Measurements from ENCODE around the gene PTN.
"Not testable (repeated sequence)": the region's sequence is repeated elsewhere in the genome, so short reads cannot be mapped to it uniquely, and the experiment has no call there.

PTN gene

DNA sequence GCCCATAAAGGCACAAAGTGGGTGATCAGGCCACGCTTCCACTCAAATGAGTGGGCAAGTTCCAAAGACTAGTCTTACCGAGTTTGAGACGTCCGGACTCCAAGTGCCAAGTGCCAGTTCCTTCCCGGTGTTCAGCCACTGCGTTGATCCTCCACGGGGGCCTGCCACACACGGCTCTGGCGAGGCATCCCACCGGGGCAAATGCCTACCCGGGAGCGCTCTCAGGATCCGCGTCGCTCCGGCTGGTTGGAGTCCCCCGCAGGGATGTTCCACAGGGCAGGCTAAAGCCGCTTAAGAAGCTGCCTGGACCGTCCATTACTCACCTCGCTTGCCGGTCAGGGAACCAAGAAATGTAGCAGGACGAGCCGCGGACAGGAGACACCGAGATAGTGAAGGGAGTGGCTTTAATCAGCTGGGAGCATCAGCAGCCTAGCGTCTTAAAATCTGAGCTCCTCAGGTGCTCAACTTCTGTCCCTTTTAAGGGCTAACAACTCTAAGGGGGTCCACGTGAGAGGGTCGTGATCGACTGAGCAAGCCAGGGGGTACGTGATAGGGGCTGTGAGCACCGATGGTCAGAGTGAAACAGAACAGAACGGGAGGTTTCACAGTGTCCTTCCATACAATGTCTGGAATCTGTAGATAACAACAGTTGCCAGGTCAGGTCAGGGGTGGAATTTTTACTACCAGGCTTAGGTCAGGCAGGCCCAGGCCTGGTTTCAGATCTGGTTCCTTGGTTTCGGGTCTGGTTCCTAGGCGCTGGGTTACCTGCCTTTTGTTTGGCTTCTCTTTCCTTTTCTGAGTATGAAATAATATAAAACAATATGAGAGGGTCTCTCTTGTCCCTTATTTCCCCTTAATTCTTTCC, 75.3 kb downstream of the PTN start:
- H3K4me3 ChIP-seq (ENCODE audit: low read length); H3K9me3 ChIP-seq (ENCODE audit: control insufficient read depth, insufficient read depth, low read length); H3K27ac ChIP-seq (ENCODE audit: low read length); H3K4me1 ChIP-seq (ENCODE audit: control insufficient read depth, insufficient read depth, low read length); H3K27me3 ChIP-seq (ENCODE audit: control insufficient read depth, insufficient read depth, low read length); H3K36me3 ChIP-seq (ENCODE audit: control insufficient read depth, insufficient read depth, low read length); DNase-seq (ENCODE audit: low read depth, low spot score): not testable (repeated sequence)
- no CpG with 5 or more reads among the region's 34 CpGs for WGBS (ENCODE audit: insufficient coverage, insufficient read length)

DNA sequence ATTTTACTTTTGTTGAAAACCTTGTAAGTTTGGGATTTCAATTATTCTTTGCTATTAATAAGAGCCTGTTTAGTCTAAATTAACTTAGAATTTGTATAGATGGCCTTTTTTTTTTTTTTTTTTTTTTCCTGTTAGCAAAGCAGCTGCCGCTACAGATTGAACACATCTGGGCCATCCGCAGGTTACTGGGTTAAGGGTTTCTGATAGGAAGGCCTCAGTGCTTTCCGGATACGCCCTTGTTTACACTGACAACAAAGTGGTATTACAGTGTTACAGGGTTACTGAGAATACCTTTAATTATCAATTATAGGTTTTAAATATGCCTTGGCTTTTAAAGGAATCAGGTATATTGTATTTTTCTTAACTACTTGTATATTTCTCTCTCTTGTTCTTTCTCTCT, 76.8 kb downstream of the PTN start:
- Histone ChIP-seq H3K27ac (ENCODE audit: low read length) (no peak overlapping the region), H3K4me1 (ENCODE audit: control insufficient read depth, insufficient read depth, low read length) (no peaks in the 10 kb centered on the region), H3K27me3 (ENCODE audit: control insufficient read depth, insufficient read depth, low read length) (no peaks in the 10 kb centered on the region), H3K4me3 (ENCODE audit: low read length) (no peak overlapping the region), H3K9me3 (ENCODE audit: control insufficient read depth, insufficient read depth, low read length) (no peaks in the 10 kb centered on the region), H3K36me3 (ENCODE audit: control insufficient read depth, insufficient read depth, low read length) (no peaks in the 10 kb centered on the region)
- no CpG with 5 or more reads among the region's 4 CpGs for WGBS (ENCODE audit: insufficient coverage, insufficient read length)
- DNase-seq (ENCODE audit: low read depth, low spot score) = no peak

DNA sequence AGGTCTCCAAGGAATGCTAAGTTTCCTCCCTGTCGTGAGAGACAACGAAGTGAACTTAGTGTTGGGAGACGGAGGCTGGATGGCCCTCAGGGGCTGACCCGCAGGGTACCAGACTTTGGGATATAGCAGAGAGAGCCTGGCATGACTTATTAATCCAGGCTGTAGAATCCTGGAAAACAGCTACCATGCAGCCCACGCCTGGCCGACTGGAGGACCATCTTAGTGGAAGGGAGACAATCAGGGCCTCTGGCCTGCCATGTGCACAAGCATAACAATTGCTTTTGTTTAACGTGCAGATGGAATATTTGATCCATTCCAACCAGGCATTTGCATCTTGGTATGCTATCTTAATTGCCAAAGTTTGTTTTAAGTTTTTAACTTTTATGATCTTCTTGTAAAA, 78.1 kb downstream of the PTN start:
- not testable (repeated sequence) for H3K27me3 ChIP-seq (ENCODE audit: control insufficient read depth, insufficient read depth, low read length); H3K27ac ChIP-seq (ENCODE audit: low read length); DNase-seq (ENCODE audit: low read depth, low spot score); H3K9me3 ChIP-seq (ENCODE audit: control insufficient read depth, insufficient read depth, low read length); H3K4me1 ChIP-seq (ENCODE audit: control insufficient read depth, insufficient read depth, low read length); H3K36me3 ChIP-seq (ENCODE audit: control insufficient read depth, insufficient read depth, low read length); H3K4me3 ChIP-seq (ENCODE audit: low read length)
- WGBS (ENCODE audit: insufficient coverage, insufficient read length) = no CpG with 5 or more reads among the region's 7 CpGs

DNA sequence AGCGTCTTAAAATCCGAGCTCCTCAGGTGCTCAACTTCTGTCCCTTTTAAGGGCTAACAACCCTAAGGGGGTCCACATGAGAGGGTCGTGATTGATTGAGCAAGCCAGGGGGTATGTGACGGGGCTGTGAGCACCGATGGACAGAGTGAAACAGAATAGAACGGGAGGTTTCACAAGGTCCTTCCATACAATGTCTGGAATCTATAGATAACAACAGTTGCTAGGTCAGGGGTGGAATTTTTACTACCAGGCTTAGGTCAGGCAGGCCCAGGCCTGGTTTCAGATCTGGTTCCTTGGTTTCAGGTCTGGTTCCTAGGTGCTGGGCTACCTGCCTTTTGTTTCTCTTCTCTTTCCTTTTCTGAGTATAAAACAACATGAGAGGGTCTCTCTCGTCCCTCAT, 80.9 kb downstream of the PTN start:
- no peak for DNase-seq (ENCODE audit: low read depth, low spot score)
- H3K27me3 ChIP-seq (ENCODE audit: control insufficient read depth, insufficient read depth, low read length) = no peaks in the 10 kb centered on the region
- no peak overlapping the region for H3K27ac ChIP-seq (ENCODE audit: low read length)
- no peaks in the 10 kb centered on the region for H3K36me3 ChIP-seq (ENCODE audit: control insufficient read depth, insufficient read depth, low read length)
- H3K9me3 ChIP-seq (ENCODE audit: control insufficient read depth, insufficient read depth, low read length) = no peaks in the 10 kb centered on the region
- no peak overlapping the region for H3K4me3 ChIP-seq (ENCODE audit: low read length)
- H3K4me1 ChIP-seq (ENCODE audit: control insufficient read depth, insufficient read depth, low read length) = no peaks in the 10 kb centered on the region
- no CpG with 5 or more reads among the region's 7 CpGs for WGBS (ENCODE audit: insufficient coverage, insufficient read length)

DNA sequence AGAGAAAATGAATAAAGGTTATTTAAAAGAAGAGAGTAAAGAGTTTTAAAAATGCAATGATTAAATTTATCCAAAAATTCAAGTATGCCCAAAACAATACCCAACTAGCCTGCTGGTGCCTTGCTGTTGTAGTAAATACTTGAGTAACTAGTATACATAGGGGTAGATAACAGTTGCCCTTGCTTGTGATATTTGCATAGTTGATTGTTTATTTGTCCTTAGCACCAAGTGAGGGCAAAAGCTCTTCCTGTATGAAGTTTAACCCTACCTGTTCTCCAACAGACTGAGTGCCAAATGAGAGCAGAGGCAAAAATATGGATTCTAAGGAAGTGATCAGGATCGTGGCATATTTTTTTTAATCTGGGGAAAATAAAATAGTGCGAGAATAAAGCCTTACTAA, 85.0 kb downstream of the PTN start:
- Histone ChIP-seq H3K4me3 (ENCODE audit: low read length) (no peak overlapping the region), H3K36me3 (ENCODE audit: control insufficient read depth, insufficient read depth, low read length) (no peaks in the 10 kb centered on the region), H3K9me3 (ENCODE audit: control insufficient read depth, insufficient read depth, low read length) (no peaks in the 10 kb centered on the region), H3K4me1 (ENCODE audit: control insufficient read depth, insufficient read depth, low read length) (no peaks in the 10 kb centered on the region), H3K27ac (ENCODE audit: low read length) (no peak overlapping the region), H3K27me3 (ENCODE audit: control insufficient read depth, insufficient read depth, low read length) (no peaks in the 10 kb centered on the region)
- no CpG with 5 or more reads among the region's 2 CpGs for WGBS (ENCODE audit: insufficient coverage, insufficient read length)
- no peak for DNase-seq (ENCODE audit: low read depth, low spot score)

DNA sequence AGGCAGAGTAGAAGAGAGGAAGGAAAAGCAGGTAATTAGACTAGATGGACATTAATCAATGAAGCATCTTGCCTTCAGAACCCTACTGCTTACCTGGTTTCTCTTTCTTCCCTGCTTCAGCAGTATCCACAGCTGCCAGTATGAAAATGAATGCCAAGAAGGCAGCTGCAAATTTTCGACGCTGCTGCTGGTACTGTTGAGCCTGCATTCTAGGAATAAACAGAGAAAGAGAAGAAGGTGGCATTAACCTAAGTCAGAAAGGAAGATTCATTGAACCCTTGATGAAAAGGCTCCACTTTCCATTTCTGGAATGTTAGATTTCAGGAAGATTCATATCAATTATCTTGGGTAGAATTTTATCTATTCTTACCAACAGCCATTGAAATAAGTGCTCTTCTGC, 88.8 kb downstream of the PTN start:
- H3K36me3 ChIP-seq (ENCODE audit: control insufficient read depth, insufficient read depth, low read length) = no peaks in the 10 kb centered on the region
- H3K27me3 ChIP-seq (ENCODE audit: control insufficient read depth, insufficient read depth, low read length) = no peaks in the 10 kb centered on the region
- H3K4me1 ChIP-seq (ENCODE audit: control insufficient read depth, insufficient read depth, low read length) = no peaks in the 10 kb centered on the region
- no peak for DNase-seq (ENCODE audit: low read depth, low spot score)
- no peak overlapping the region for H3K4me3 ChIP-seq (ENCODE audit: low read length)
- no CpG with 5 or more reads among the region's 2 CpGs for whole genome bisulfite sequencing (ENCODE audit: insufficient coverage, insufficient read length)
- H3K9me3 ChIP-seq (ENCODE audit: control insufficient read depth, insufficient read depth, low read length) = no peaks in the 10 kb centered on the region
- H3K27ac ChIP-seq (ENCODE audit: low read length) = no peak overlapping the region

DNA sequence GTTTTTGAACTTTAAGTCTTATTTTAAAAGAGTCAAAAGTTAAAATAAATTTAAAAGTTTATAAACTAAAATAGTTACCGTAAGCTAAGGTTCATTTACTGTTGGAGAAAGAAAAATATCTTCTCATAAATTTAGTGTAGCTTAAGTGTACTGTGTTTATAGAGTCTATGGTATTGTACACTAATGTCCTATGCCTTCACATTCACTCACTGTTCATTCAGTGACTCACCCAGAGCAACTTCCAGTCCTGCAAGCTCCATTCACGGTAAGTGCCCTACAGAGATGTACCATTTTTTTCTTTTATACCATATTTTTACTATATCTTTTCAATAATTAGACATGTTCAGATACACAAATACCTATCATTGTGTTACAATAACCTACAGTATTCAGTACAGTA, 97.6 kb downstream of the PTN start:
- Histone ChIP-seq H3K9me3 (ENCODE audit: control insufficient read depth, insufficient read depth, low read length) (no peaks in the 10 kb centered on the region), H3K36me3 (ENCODE audit: control insufficient read depth, insufficient read depth, low read length) (no peaks in the 10 kb centered on the region), H3K4me1 (ENCODE audit: control insufficient read depth, insufficient read depth, low read length) (peaks cover 1% of the 10 kb centered on the region), H3K27me3 (ENCODE audit: control insufficient read depth, insufficient read depth, low read length) (no peaks in the 10 kb centered on the region), H3K4me3 (ENCODE audit: low read length) (no peak overlapping the region), H3K27ac (ENCODE audit: low read length) (no peak overlapping the region)
- WGBS (ENCODE audit: insufficient coverage, insufficient read length) = no CpG with 5 or more reads among the region's 2 CpGs
- DNase-seq (ENCODE audit: low read depth, low spot score) = no peak

DNA sequence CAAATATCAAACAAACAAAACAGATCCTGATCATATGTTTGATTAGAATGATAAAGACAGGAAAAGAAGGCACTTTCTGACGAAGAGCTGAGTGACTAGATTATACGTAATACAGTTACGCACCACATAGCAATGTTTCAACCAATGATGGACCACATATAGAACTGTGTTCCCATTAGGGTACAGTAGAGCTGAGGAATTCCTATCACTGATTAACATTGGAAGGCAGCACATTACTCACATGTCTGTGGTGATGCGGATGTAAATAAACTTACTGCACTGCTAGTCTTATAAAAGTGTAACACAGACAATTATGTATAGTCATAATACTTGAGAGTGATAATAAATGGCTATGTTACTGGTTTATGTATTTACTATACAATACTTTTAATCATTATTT, 98.3 kb downstream of the PTN start:
- no peak overlapping the region for H3K27ac ChIP-seq (ENCODE audit: low read length)
- WGBS (ENCODE audit: insufficient coverage, insufficient read length) = no CpG with 5 or more reads among the region's 4 CpGs
- H3K4me1 ChIP-seq (ENCODE audit: control insufficient read depth, insufficient read depth, low read length) = peaks cover 1% of the 10 kb centered on the region
- H3K9me3 ChIP-seq (ENCODE audit: control insufficient read depth, insufficient read depth, low read length) = no peaks in the 10 kb centered on the region
- no peak for DNase-seq (ENCODE audit: low read depth, low spot score)
- no peaks in the 10 kb centered on the region for H3K36me3 ChIP-seq (ENCODE audit: control insufficient read depth, insufficient read depth, low read length)
- no peaks in the 10 kb centered on the region for H3K27me3 ChIP-seq (ENCODE audit: control insufficient read depth, insufficient read depth, low read length)
- no peak overlapping the region for H3K4me3 ChIP-seq (ENCODE audit: low read length)

DNA sequence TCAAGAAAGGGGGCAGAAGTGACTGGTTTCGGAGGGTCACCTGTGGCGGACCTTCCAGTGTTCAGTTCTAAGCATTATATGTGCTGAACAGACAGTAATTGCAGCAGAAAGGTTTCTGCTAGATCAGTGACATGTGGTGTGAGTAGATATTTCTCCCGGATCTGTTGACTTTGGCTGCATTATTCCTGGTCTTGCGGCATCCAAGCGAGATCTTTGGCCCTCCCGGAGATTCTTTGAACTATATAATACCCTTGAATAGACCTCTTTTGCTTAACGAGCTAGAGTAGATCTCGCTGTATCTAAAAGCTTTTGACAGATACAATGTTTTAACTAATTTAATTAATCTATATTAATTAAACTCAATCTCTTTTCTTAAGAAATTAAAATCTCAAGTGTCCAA, 99.8 kb downstream of the PTN start:
- no peak for DNase-seq (ENCODE audit: low read depth, low spot score)
- Histone ChIP-seq H3K9me3 (ENCODE audit: control insufficient read depth, insufficient read depth, low read length) (no peaks in the 10 kb centered on the region), H3K4me1 (ENCODE audit: control insufficient read depth, insufficient read depth, low read length) (peaks cover 1% of the 10 kb centered on the region), H3K27ac (ENCODE audit: low read length) (no peak overlapping the region), H3K27me3 (ENCODE audit: control insufficient read depth, insufficient read depth, low read length) (no peaks in the 10 kb centered on the region), H3K4me3 (ENCODE audit: low read length) (no peak overlapping the region), H3K36me3 (ENCODE audit: control insufficient read depth, insufficient read depth, low read length) (no peaks in the 10 kb centered on the region)
- no CpG with 5 or more reads among the region's 8 CpGs for WGBS (ENCODE audit: insufficient coverage, insufficient read length)

DNA sequence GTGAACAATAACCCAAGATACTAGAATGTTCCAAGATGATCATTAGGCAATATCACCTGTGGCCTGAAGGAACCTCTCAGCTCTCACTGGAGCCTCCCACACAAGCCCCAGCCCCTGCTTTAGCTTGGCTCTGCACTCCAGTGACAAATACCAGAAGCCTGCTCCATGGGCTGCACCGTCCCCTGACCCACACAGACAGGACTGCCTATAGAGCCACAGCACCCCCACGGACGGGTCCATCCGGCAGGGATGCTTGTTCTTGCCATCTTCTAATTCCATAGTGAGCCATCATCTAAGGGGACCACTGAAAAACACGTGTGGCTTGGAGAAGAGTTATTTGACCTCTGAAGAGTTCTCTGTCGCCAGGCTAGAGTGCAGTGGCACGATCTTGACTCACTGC, 100.9 kb downstream of the PTN start:
- no CpG with 5 or more reads among the region's 7 CpGs for WGBS (ENCODE audit: insufficient coverage, insufficient read length)
- DNase-seq (ENCODE audit: low read depth, low spot score) = no peak
- no peaks in the 10 kb centered on the region for H3K36me3 ChIP-seq (ENCODE audit: control insufficient read depth, insufficient read depth, low read length)
- H3K4me1 ChIP-seq (ENCODE audit: control insufficient read depth, insufficient read depth, low read length) = peaks cover 1% of the 10 kb centered on the region
- H3K27me3 ChIP-seq (ENCODE audit: control insufficient read depth, insufficient read depth, low read length) = no peaks in the 10 kb centered on the region
- no peak overlapping the region for H3K4me3 ChIP-seq (ENCODE audit: low read length)
- H3K9me3 ChIP-seq (ENCODE audit: control insufficient read depth, insufficient read depth, low read length) = no peaks in the 10 kb centered on the region
- no peak overlapping the region for H3K27ac ChIP-seq (ENCODE audit: low read length)
